ENCODE data around the gene PTPN22. TPM values are rescaled to one million over a fixed set of nuclear protein-coding genes. Genes with fewer than 3 reads are reported as not detected.
A peak's percentile ranks its signal among the peaks of the same experiment; 100 is the strongest.

Gene PTPN22
- total RNA-seq, 2 experiments from 2014 or later, result 67.9 to 68.4 TPM

DNA sequence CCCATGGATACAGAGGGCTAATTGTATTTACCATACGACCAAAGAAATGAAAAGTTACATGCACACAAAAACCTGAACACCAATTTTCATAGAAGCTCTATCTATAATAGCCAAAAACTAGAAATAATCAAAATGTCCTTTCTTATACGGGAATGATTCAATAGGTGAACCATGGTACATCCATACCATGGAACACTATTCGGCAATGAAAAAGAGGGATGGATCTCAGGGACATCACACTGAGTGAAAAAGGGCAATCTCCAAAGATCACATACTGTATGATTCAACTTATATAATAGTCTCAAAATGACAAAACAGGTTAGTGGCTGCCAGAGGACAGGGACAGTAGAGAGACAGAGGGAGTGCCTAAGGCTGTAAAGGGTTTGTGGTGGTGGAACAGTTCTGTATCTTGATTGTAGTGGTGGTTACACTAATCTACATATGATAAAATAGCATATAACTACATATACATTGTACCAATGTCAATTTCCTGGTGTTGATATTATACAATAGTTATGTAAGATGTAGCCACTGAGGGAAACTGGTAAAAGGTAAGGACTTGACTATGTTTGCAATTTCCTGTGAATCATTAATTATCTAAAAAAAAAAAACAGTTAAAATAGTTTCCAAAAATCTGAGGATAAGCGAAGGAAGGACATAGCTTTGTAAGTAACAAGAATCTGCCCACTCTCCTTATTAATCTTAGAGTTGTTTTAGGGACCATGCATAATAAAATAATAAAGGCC, 62.9 kb downstream of the PTPN22 start:
- H3K36me3 Mint-ChIP-seq, result peaks cover 29% of the 10 kb centered on the region
- H3K27me3 Mint-ChIP-seq, result no peaks in the 10 kb centered on the region
- H3K9me3 Mint-ChIP-seq, result no peaks in the 10 kb centered on the region
- H3K4me1 Mint-ChIP-seq, result peaks cover 50% of the 10 kb centered on the region
- no peak for DNase-seq
- H3K4me3 Mint-ChIP-seq, result peak overlapping the region; percentile 43
- H3K27ac Mint-ChIP-seq, result no peak overlapping the region

DNA sequence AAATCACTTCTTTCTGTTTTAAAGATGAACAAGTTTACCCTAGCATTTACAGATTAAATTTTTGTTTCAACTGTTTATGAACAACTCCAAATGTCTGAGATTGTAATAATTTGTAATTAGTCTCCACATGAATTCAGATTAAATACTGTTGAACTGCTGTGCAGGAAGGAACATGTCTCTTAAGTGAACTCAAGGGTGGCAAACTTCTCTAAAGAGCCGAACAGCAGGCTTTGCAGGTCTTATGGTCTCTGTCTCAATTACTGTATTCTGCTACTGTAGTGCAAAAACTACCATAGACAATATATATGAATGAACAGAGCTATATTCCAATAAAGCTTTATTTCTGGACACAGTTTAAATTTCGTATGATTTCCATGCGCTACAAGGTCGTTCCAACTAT, 65.9 kb downstream of the PTPN22 start:
- H3K9me3 Mint-ChIP-seq, result no peaks in the 10 kb centered on the region
- no peak for DNase-seq
- peaks cover 68% of the 10 kb centered on the region for H3K4me1 Mint-ChIP-seq
- H3K27ac Mint-ChIP-seq, result no peak overlapping the region
- no peak overlapping the region for H3K4me3 Mint-ChIP-seq
- H3K27me3 Mint-ChIP-seq, result no peaks in the 10 kb centered on the region
- peaks cover 24% of the 10 kb centered on the region for H3K36me3 Mint-ChIP-seq

- Mint-ChIP-seq H3K4me1 (peaks cover 70% of the 10 kb centered on the region), H3K9me3 (no peaks in the 10 kb centered on the region), H3K4me3 (no peak overlapping the region)
These were observed 66.3 kb downstream of the PTPN22 start for GRCh38 chr1:113805256-113805531.

DNA sequence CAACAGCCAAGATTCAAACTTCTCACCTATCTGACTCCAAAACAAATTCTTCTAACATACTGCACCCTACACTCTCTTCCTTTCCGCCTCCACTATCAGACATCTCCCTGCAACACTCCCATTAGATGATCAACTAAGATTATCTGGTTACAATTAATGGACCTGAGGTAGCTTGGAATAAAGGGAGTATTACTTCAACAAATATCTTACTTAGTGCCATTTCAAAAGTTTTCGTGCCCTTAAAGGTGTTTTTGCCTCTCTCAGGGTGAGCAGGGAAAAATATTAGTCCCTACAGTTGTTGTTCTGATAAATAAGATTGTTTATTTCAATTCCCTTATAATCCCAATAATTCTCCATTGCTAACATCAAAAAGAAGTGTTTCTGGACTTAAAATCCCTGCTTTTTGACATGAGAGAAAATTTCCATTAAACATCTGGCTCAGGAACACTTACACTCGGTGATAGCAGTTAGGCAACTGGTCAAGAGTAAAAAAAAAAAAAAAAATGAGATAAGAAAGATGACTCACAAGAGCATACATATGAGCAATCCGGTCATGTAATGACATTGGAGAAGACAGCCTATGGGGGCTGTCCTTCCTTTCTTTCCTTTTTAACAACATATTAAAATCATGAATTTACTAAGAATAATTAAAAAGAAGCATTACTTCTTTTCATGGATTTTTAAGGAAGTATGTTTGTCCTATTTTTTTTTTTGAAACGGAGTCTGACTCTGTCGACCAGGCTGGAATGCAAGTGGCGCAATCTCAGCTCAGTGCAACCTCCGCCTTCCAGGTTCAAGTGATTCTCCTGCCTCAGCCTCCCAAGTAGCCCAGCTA, 66.9 kb downstream of the PTPN22 start:
- H3K4me1 Mint-ChIP-seq, result peaks cover 68% of the 10 kb centered on the region
- H3K4me3 Mint-ChIP-seq, result no peak overlapping the region
- peak overlapping the region; percentile 68 for H3K27ac Mint-ChIP-seq
- peaks cover 24% of the 10 kb centered on the region for H3K36me3 Mint-ChIP-seq
- H3K27me3 Mint-ChIP-seq, result no peaks in the 10 kb centered on the region
- no peaks in the 10 kb centered on the region for H3K9me3 Mint-ChIP-seq
- DNase-seq, result no peak

More at GRCh38 chr1:113805256-113805531, 66.3 kb downstream of the PTPN22 start:
- H3K27me3 Mint-ChIP-seq, result no peaks in the 10 kb centered on the region
- no peak for DNase-seq
- peak overlapping the region; percentile 68 for H3K27ac Mint-ChIP-seq
- H3K36me3 Mint-ChIP-seq, result peaks cover 24% of the 10 kb centered on the region

DNA sequence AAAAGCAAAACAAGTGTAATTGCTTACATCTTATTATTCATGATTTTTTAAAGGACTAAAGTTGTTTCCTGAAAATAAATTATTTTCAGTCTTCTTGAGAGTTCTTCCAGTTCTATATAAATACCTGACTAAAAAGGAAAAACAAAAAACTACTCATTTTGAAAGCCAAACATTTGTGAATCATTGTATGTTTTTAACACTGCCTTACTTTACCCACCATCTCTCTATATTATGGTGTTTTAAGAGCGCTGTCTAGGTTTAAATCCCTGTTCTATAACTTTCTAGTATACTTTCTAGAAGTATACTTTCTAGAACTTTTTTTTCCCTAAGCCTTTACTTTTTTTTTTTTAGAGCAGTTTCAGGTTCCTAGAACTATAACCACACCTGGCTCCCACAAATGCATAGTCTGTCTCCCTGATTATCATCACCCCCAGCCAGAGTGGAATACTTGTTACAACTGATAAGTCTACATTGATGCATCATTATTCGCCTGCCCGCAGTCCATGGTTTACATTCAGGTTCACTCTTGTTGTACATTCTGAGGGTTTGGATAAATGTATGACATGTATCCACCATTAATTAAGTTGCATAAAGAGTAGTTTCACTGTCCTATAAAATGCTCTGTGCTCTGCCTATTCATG, 69.0 kb downstream of the PTPN22 start:
- no peaks in the 10 kb centered on the region for H3K9me3 Mint-ChIP-seq
- H3K36me3 Mint-ChIP-seq, result peaks cover 25% of the 10 kb centered on the region
- no peak overlapping the region for H3K4me3 Mint-ChIP-seq
- no peak for DNase-seq
- H3K27ac Mint-ChIP-seq, result peak overlapping the region; percentile 20
- peaks cover 68% of the 10 kb centered on the region for H3K4me1 Mint-ChIP-seq
- no peaks in the 10 kb centered on the region for H3K27me3 Mint-ChIP-seq

- DNase-seq, result no peak
- peaks cover 22% of the 10 kb centered on the region for H3K36me3 Mint-ChIP-seq
- no peaks in the 10 kb centered on the region for H3K27me3 Mint-ChIP-seq
- H3K4me1 Mint-ChIP-seq, result peaks cover 70% of the 10 kb centered on the region
- no peaks in the 10 kb centered on the region for H3K9me3 Mint-ChIP-seq
- no peak overlapping the region for H3K4me3 Mint-ChIP-seq
- no peak overlapping the region for H3K27ac Mint-ChIP-seq
These were observed 71.0 kb downstream of the PTPN22 start for GRCh38 chr1:113800487-113800886.

GRCh38 chr1:113797472-113797871, 74.0 kb downstream of the PTPN22 start:
- H3K27ac Mint-ChIP-seq, result peak overlapping the region; percentile 34
- peaks cover 37% of the 10 kb centered on the region for H3K36me3 Mint-ChIP-seq
- H3K4me1 Mint-ChIP-seq, result peaks cover 65% of the 10 kb centered on the region
- DNase-seq, result no peak
- no peak overlapping the region for H3K4me3 Mint-ChIP-seq
- peaks cover 3% of the 10 kb centered on the region for H3K9me3 Mint-ChIP-seq
- H3K27me3 Mint-ChIP-seq, result no peaks in the 10 kb centered on the region

- no peak overlapping the region for H3K4me3 Mint-ChIP-seq
- peaks cover 59% of the 10 kb centered on the region for H3K4me1 Mint-ChIP-seq
These were observed 77.4 kb downstream of the PTPN22 start for GRCh38 chr1:113793878-113794834.

GRCh38 chr1:113792986-113793385, 78.5 kb downstream of the PTPN22 start:
- Mint-ChIP-seq H3K27me3 (no peaks in the 10 kb centered on the region), H3K27ac (peak overlapping the region; percentile 2), H3K36me3 (peaks cover 61% of the 10 kb centered on the region), H3K9me3 (peaks cover 3% of the 10 kb centered on the region), H3K4me3 (no peak overlapping the region), H3K4me1 (peaks cover 61% of the 10 kb centered on the region)
- no peak for DNase-seq

More at GRCh38 chr1:113793878-113794834, 77.4 kb downstream of the PTPN22 start:
- Mint-ChIP-seq H3K27ac (peak overlapping the region; percentile 22), H3K36me3 (peaks cover 57% of the 10 kb centered on the region), H3K9me3 (peaks cover 3% of the 10 kb centered on the region), H3K27me3 (no peaks in the 10 kb centered on the region)
- DNase-seq, result no peak

DNA sequence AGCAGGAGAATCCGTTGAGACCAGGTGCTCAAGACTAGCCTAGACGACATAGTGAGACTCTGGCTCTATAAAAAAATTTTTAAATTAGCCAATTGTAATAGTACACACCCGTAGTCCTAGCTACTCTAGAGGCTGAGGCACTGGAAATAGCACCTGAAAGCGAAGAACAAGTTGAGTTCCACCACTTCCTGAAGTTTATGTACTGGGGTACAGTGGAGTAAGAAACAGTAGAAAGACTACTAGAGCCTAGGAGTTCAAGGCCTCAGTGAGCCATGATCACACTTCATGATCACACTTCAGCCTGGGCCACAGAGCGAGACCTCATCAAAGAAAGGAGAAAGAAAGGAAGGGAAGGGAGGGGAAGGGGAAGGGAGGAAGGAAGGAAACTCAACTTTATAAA, 79.0 kb downstream of the PTPN22 start:
- Mint-ChIP-seq H3K4me1 (peaks cover 61% of the 10 kb centered on the region), H3K4me3 (no peak overlapping the region), H3K27ac (peak overlapping the region; percentile 79), H3K36me3 (peaks cover 58% of the 10 kb centered on the region), H3K27me3 (no peaks in the 10 kb centered on the region), H3K9me3 (peaks cover 3% of the 10 kb centered on the region)
- no peak for DNase-seq

DNA sequence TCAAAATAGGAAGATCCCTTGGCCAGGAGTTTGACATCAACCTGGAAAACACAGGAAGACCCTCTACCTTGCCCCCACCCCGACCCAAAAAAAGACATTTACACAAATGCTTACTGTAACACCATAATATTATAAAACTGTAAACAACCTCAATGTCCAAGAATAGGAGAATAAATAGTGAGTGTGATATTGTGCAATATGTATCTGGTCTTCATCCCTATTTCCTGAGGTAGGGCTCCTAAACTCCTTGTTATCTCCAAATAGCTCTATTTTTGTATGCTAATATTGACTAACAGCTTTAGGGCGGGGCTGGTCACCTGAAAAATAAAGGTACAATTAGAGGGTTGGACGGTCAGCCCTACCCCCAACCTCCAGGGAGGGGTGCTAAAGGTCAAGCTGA, 82.7 kb downstream of the PTPN22 start:
- H3K27me3 Mint-ChIP-seq, result no peaks in the 10 kb centered on the region
- H3K9me3 Mint-ChIP-seq, result no peaks in the 10 kb centered on the region
- H3K4me1 Mint-ChIP-seq, result peaks cover 66% of the 10 kb centered on the region
- no peak overlapping the region for H3K4me3 Mint-ChIP-seq
- no peak for DNase-seq
- peaks cover 51% of the 10 kb centered on the region for H3K36me3 Mint-ChIP-seq
- H3K27ac Mint-ChIP-seq, result no peak overlapping the region

GRCh38 chr1:113787663-113788062, 83.8 kb downstream of the PTPN22 start:
- Mint-ChIP-seq H3K27me3 (no peaks in the 10 kb centered on the region), H3K27ac (peak overlapping the region; percentile 74), H3K4me1 (peaks cover 70% of the 10 kb centered on the region), H3K36me3 (peaks cover 45% of the 10 kb centered on the region), H3K4me3 (no peak overlapping the region), H3K9me3 (no peaks in the 10 kb centered on the region)
- DNase-seq, result no peak

- Mint-ChIP-seq H3K27me3 (no peaks in the 10 kb centered on the region), H3K4me1 (peaks cover 63% of the 10 kb centered on the region), H3K4me3 (no peak overlapping the region), H3K9me3 (no peaks in the 10 kb centered on the region), H3K27ac (peak overlapping the region; percentile 64), H3K36me3 (peaks cover 40% of the 10 kb centered on the region)
- no peak for DNase-seq
These were observed 85.4 kb downstream of the PTPN22 start for GRCh38 chr1:113786069-113786468.

DNA sequence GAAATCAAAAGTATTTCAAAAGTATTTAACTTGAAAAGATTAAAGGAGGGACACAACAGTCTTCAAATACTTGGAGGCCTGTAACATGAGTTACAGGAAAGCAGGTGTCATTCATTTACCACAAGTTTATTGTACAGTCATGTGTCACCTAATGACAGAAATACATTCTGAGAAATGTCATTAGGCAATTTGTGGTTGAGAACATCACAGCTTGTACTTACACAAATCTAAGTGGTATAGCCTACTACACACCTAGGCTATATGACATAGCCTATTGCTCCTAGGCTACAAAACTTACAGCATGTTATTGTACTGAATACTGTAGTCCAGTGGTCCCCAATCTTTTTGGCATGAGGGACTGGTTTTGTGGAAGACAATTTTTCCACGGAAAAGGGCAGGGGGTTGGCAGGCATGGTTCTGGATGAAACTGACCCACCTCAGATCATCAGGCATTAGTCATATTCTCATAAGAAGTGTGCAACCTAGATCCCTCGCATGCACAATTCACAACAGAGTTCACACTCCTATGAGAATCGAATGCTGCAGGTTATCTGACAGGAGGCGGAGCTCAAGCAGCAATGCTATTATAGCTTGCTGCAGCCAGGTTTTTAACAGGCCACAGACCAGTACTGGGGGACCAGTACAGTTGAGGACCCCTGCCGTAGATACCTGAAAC, 87.3 kb downstream of the PTPN22 start:
- Mint-ChIP-seq H3K27me3 (no peaks in the 10 kb centered on the region), H3K4me1 (peaks cover 52% of the 10 kb centered on the region), H3K4me3 (peak overlapping the region; percentile 71), H3K9me3 (no peaks in the 10 kb centered on the region), H3K36me3 (peaks cover 25% of the 10 kb centered on the region), H3K27ac (no peak overlapping the region)
- peak; percentile 22 for DNase-seq

Measured in activated naive CD8-positive, alpha-beta T cell treated with anti-CD3 and anti-CD28 coated beads for 36 hours (primary cell).